H1 (cell line): ENCODE measurements around the gene ACE. TPM values are rescaled to one million over a fixed set of nuclear protein-coding genes. Genes with fewer than 3 reads are reported as not detected.

ENCODE experiments used
- SAP30 ChIP-seq: fragments of 300-600 bp; sonication (generic); IDR thresholded peaks from 2 replicates; pipeline ENCODE4 v1.7.1; 2012; ENCODE audit warnings: low read length, moderate library complexity, mild to moderate bottlenecking, inconsistent platforms; ENCODE audit not compliant: insufficient read depth, insufficient replicate concordance
- polyA plus RNA-seq, 7 experiments: library from polyadenylated mRNA; depleted of rRNA in 3 of 7; stranded (reverse) in 5 of 7; unstranded in 2 of 7; fragments of >200 nt in 5 of 7; fragments of 200-250 nt in 2 of 7; gene quantifications; 1 replicate in 5 of 7; 2 replicates in 1 of 7; 4 replicates in 1 of 7; pipeline versions ENCODE4 v1.2.1 to v1.2.3, GENCODE V29; 2011 to 2013; ENCODE audit warnings: missing spikeins in 2 of 7, mixed read lengths in 2 of 7
- total RNA-seq: library from RNA; stranded (reverse); fragmentation: NEBNext Ultra II Directional; extraction: Animal tissue kit (Norgen Biotek cat#: 25700); gene quantifications from 2 replicates; pipeline ENCODE4 v1.2.1, GENCODE V29; 2021

Gene ACE
- total and polyA plus RNA-seq, 2 of the 8 experiments (the other 6 are each of a cell fraction or from before 2014, with no cell fraction given), result 2.5 to 5.5 TPM

DNA sequence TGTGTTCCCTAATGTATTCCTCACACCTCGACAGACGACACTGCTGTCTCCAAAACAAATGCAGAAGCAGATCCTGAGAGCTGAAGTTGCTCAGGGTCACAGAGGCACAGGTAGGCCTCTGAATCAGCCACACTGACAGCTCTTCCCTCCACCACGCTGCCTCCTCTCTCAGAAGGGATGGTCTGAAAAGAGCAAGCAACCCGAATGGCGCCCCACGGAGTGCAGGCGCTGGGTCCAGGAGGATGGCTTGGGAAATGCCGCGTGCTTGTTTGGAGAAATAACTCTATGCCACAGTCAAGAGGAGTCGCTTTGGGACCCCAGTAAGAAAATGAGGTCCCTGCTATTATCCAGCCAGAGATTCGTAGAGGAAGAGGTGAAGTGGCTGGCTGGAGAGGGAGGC lies 46.6 kb upstream of the ACE start (continued):
- TF ChIP-seq SAP30, result no peak
